ENCODE results near the gene PPM1H.

PPM1H gene

DNA sequence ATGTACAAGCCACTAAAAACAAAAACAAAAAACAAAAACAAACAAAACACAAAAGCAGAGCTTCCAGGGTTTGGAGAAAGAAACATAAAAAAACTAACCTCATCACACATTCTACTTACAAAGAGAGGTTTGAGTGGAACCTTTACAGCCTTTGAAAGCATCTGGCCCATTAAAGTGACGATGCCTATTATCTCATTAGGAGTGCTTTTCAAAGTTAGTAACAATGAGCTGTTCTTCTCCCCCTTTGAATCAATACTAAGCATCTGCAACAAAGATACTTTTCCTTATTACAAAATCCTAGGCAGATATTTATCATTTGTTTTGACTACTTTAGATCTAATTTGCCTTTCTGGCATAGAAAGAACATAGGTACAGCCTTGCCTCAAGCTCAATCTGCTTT lies 217.3 kb downstream of the PPM1H start:
- no peak for DNase-seq (ENCODE audit: extremely low read depth in 1 of 2, low read depth in 1 of 2)

DNA sequence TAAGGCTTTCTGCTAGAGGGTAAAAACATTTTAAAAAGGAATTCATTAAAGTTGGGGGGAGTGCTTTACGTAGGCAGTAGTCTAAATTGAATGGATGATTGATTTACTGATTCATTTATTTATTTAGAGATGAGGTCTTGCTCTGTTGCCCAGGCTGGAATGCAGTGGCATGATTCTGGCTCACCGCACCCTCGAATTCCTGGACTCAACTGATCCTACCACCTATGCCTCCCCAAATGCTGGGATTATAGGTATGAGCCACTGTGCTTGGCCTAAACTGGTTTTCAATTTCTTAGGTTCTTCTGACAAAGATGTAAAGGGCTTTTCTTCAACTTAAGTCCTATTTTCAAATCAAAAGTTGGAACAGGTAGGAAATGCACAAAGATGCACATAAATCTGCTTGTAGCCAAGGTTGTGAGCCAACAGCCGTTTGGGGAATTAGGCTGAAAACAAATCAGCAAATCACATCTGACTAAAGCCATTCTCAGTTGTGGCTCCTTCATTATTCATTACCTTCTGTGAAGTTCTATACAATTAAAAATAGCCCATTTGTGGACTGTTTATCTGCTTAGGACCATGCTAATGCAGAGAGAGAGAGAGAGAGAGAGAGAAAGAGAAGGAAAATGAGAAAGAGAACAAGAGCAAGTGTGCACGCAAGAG lies 218.0 kb downstream of the PPM1H start:
- DNase-seq (ENCODE audit: extremely low read depth in 1 of 2, low read depth in 1 of 2): no peak

GRCh38 chr12:62716037-62716436 lies 218.9 kb downstream of the PPM1H start:
- no peak for DNase-seq (ENCODE audit: extremely low read depth in 1 of 2, low read depth in 1 of 2)

GRCh38 chr12:62714774-62715721 lies 219.9 kb downstream of the PPM1H start:
- DNase-seq (ENCODE audit: extremely low read depth in 1 of 2, low read depth in 1 of 2): no peak

GRCh38 chr12:62714181-62714773 lies 220.7 kb downstream of the PPM1H start:
- no peak for DNase-seq (ENCODE audit: extremely low read depth in 1 of 2, low read depth in 1 of 2)

GRCh38 chr12:62713723-62714122 lies 221.2 kb downstream of the PPM1H start:
- DNase-seq (ENCODE audit: extremely low read depth in 1 of 2, low read depth in 1 of 2): no peak

DNA sequence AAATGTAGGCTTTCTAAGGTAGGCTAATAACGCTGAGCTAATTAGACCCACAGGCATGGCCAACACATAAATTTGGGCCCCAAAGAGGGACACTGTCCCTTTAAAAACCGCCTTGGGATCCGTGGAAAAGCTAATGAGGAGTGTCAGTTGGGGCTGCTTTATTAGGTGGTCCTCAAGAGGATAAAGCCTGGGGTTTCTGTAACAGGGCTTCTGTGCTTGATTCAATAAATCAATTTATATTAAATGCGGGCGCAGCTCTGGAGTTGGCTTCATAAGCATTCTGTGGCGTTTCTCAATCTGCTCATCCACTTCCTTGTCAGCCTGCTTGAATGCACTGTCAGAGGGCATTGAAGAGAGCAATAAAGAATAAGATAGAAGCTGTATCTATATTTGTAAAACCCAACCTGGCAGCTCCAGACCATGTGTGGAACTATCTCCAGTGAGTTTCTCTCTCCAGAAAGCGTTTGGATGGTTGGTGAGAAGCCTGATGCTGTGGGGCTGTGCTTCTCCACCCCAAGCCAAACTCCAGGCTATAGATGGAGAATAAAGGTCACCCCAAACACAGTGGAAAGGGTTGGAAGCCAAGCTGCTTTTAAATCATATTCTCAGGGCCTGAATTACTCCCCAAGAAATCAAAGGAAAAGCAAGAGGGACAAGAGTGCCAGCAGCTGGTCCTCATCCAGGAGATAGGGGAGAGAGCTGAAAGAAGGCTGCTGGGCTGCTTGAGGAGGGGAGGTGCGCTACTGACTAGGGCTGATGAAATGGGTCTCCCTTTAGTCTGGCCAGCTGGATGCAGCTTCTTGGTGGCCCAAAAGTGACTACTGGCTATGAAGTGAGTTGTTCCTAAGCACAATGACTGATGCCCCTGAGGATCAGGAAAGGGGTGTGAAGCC lies 222.0 kb downstream of the PPM1H start:
- DNase-seq (ENCODE audit: extremely low read depth in 1 of 2, low read depth in 1 of 2): no peak

DNA sequence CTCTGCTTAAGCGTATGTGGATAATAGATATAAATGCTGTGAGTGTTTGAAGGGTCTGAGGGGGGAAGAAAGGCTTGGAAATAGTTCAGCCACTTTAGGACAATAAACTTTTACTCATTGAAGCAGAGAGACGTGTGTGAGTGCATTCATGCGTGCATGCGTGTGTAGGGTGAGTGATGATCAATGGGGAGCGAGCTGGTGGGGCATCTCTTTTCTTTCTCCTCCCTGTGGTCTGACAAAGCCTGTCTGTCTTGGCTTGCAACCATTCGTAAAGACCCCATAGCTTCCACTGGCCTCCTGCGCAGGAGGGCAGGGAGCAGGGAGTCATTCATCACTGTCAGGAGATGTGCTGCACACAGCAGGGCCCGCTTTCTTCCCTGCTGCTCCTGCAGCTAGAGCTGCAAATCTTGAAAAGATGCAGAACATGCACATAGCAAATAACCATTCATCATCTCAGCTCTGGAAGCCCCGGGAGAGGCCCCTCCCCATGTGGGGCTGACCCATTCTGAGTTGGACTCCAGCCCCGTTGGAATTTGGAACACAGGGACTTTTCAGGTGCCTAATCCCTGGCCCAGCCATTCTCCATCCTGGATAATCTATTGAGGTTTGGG lies 223.2 kb downstream of the PPM1H start:
- no peak for DNase-seq (ENCODE audit: extremely low read depth in 1 of 2, low read depth in 1 of 2)

GRCh38 chr12:62709311-62709710 lies 225.6 kb downstream of the PPM1H start:
- no peak for DNase-seq (ENCODE audit: extremely low read depth in 1 of 2, low read depth in 1 of 2)

DNA sequence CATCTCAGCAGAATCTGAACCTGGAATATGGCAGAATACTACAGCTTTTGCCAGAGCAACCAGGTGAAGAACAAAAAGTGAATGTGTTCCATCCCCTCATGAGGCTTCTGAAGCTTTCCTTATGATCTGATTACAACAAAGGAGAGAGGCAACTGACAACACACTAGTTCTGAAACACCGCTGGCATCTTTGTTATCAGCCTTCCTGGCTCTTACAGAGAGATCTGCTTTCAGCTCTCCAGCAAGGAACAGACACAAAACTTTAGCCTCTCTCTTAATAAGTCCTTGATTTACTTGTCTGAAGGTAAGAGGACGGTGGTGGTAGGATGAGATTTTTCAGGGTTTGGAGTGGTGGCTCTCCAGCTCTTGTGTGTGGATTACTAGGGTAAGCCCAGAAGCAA lies 227.0 kb downstream of the PPM1H start:
- no peak for DNase-seq (ENCODE audit: extremely low read depth in 1 of 2, low read depth in 1 of 2)

- no peak for DNase-seq (ENCODE audit: extremely low read depth in 1 of 2, low read depth in 1 of 2)
These were observed 229.1 kb downstream of the PPM1H start for GRCh38 chr12:62705846-62706245.

DNA sequence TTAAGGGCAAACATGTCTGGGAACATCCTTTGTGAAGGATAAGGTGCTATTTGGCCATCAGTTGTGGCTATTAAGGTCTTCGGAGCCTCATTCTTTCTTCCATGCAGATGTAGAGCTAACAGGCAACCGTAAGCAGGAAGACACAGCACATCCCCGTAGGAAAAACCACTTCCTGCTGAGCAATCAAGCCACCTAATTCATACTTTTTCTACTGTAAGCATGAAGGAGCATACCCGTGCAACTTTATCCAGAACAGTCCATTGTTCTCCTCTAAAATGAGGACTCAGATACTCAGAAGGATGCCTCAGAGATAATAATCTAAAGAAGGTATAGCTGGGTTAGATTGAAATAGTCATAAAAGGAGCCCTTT lies 232.0 kb downstream of the PPM1H start:
- no peak for DNase-seq (ENCODE audit: extremely low read depth in 1 of 2, low read depth in 1 of 2)

GRCh38 chr12:62701492-62701891 lies 233.5 kb downstream of the PPM1H start:
- DNase-seq (ENCODE audit: extremely low read depth in 1 of 2, low read depth in 1 of 2): no peak

DNA sequence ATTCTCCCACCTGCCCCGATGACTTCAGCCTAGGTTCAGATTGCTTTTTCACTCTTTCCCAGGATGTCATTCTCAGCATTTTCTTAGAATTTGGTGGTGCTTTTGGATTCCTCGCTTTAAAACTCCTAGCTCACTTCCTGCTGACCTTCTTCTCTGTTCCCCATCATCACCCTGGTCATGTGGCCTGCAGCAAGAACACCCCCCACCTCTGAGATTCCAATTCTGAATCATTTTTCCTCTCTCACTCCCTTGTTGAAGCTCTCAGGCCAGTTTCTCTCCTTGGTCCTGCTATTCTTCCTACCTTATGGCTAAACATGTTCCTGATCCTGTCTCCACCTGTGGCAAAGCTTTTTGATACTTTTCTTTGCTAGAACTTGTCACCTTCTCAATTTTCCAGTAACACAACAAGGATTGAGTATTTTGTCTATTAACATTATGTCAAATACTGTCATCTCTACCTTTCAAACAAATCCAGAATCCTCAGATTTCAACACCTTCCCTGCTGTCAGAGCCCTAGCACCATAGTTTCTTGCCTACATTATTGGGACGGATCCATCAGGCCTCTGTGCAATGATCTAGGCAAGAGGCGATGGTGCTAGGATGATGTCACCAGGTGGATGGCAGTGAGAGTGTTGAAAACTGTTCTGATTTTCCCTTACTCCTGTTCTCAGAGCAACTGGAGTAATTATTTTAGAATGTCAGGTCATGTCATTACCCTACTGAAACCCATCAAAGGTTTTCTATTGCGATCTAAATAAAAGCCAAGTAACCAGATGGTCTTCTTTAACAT lies 234.7 kb downstream of the PPM1H start:
- no peak for DNase-seq (ENCODE audit: extremely low read depth in 1 of 2, low read depth in 1 of 2)

- no peak for DNase-seq (ENCODE audit: extremely low read depth in 1 of 2, low read depth in 1 of 2)
These were observed 236.2 kb downstream of the PPM1H start for GRCh38 chr12:62698701-62699101.

DNA sequence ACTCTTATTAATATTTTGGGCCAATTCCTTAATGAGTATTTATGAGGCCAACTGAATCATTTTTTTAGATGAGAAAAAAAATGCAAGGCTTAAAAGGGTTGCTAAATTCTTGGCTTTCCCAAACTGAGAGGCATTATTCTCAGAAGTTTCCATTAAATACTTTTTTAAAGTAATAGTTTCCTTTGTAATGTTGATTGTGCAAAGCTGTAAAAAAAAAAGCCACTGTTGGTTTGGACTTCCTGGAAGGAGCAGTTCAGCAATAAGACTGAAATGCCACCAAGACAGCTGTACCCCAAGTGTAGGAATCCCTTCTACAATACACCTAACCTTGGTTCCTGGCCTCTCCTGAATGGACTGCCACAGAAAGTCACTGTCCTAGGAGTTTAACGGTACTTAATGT lies 237.1 kb downstream of the PPM1H start:
- no peak for DNase-seq (ENCODE audit: extremely low read depth in 1 of 2, low read depth in 1 of 2)

DNA sequence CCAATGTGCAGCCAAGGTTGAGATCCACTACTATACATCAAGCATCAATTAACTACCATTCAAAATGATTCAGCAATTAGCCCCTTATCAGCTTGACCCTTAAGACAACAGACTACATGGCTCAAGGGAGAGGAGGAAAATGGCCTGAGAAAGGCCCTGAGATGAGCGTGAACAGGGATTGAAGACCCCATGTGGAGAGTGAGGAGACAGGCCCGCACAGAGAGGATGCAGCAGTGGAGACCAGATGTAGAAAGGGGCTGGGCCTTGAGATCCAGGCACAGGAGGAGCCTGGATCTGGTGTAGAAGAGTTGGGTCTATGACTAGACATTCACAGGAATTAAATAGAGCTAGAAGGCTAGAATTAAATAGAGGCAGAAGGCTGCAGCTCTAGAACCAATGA lies 239.3 kb downstream of the PPM1H start:
- DNase-seq (ENCODE audit: extremely low read depth in 1 of 2, low read depth in 1 of 2): no peak

DNA sequence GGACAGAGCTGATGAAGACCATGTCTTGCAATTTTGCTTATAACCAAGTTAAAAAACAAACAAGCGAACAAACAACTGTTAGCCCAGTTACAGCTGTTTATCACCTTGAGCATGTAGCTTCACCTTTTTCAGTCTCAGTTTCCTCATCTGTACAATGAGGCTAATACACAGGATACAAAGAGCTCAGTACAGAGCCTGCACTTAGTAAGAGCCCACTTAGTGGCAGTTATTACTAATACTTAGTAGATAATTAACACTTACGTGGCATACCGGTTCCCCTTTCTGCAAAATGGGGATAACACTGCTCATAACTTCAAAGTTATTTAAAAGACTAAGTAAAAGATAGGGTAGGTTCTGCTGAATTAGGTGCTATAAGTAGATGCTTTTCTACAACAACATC lies 240.3 kb downstream of the PPM1H start:
- DNase-seq (ENCODE audit: extremely low read depth in 1 of 2, low read depth in 1 of 2): no peak

DNA sequence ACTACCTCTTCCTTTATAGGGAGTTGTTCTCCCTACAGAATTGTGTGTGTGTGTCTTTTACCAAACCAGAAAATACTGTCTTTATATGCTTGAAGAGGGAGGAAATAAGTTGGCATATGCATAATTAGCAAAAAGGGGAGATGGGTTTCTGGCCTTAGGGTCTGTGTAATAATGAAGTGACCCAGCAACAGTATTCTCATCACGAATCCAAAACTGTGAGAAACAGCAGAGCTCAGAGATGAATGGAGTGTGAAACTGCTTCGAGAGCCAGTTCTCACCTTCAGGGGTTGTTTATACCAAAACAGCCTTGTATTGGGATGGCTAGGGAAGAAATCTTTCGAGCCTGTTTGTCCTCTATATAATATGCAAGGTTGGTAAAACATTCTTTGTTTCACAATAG lies 240.8 kb downstream of the PPM1H start:
- no peak for DNase-seq (ENCODE audit: extremely low read depth in 1 of 2, low read depth in 1 of 2)

Data from activated CD8-positive, alpha-beta memory T cell treated with anti-CD3 and anti-CD28 coated beads for 1 hour (primary cell).